NCI-H1436 treated with DMSO at 0.1 percent for 48 hours (cell line): ENCODE measurements around the gene CCDC93.
"Not testable (repeated sequence)": the region's sequence is repeated elsewhere in the genome, so short reads cannot be mapped to it uniquely, and the experiment has no call there.

Source experiments
- DNase-seq: peaks from one replicate; lab custom pipeline; 2025; lab: John Stamatoyannopoulos, UW

Gene CCDC93

GRCh38 chr2:117952701-117953100 lies 61.2 kb downstream of the CCDC93 start:
- no peak for DNase-seq

DNA sequence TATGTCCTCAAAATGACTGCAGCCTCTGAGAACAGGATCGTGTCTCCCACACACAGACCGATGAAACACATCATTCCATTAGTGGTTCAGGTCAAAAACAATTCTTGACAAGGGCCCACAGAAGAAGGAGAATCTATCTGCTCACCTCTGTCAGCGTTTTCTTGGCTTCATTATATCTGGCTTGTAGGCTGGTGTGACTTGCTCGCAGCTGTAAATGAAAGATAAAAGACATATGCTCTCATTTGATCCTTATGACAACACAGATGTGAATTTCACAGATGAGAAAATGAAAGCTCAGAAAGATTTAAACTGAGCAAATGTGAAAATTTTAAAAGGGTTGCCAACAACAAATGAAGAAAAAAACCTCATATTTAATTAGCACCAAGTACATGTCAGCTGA lies 61.6 kb downstream of the CCDC93 start:
- DNase-seq, result no peak

GRCh38 chr2:117949806-117950205 lies 64.1 kb downstream of the CCDC93 start:
- no peak for DNase-seq

DNA sequence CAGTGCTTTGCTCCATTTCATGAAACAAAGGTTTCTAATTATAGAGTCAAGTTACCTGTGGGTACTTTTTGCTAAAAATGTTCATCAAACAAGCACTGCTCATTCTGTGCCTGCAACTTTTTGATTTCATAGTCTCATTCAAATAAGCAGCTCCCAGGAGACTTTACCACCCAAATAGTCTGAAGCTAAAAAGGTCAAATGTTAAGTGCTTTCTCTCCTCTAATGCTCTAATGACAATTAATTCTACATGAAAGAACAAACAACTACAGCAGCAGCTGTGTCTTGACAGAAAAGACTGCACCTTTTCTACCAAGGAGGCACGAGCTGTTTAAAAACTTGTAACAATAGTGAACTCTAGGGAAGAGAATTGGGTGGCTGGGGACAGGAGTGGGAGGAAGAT lies 65.3 kb downstream of the CCDC93 start:
- no peak for DNase-seq

- DNase-seq, result no peak
Measured at GRCh38 chr2:117945296-117945695, 68.6 kb downstream of the CCDC93 start.

GRCh38 chr2:117944816-117945215 lies 69.1 kb downstream of the CCDC93 start:
- no peak for DNase-seq

- DNase-seq, result no peak
Measured at GRCh38 chr2:117943013-117943672, 70.7 kb downstream of the CCDC93 start.

DNA sequence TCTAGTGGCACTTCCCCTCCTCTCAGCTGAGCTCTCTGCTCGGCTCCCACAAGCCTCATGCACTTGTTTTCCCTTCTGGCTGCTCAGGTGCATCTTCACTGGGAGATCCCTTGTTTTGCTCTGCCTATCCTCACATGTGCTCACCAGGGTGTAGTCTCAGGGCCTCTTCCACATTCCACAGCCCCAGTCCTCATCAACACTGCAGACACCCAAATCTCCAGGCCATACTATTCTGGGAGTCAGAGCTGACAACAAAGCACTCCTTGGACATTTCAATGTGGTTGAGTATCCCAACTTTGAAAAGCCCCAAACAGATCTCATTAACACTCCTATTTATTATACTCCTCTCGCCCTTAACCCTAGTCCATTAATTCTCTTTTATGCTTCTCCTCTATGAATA lies 71.3 kb downstream of the CCDC93 start:
- no peak for DNase-seq

DNA sequence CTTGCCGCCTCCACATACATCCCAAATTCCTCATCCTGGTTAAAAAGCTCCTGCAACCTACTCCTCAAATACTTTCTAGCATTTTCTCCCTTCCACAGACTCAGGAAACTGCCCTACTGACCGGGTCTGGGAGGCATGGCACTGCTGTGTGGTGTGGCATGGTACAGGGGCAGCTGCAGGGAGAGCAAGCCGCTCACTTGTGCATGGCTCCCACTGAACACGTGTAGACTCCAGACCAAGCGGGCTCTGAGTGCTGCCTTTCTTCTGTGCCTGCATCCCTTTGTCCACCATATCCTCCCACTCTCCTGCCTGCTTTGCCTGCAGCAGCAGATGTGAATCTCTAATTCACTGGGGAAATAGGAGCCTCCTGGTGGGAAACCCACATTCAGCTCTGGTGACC lies 72.2 kb downstream of the CCDC93 start:
- DNase-seq, result no peak

DNA sequence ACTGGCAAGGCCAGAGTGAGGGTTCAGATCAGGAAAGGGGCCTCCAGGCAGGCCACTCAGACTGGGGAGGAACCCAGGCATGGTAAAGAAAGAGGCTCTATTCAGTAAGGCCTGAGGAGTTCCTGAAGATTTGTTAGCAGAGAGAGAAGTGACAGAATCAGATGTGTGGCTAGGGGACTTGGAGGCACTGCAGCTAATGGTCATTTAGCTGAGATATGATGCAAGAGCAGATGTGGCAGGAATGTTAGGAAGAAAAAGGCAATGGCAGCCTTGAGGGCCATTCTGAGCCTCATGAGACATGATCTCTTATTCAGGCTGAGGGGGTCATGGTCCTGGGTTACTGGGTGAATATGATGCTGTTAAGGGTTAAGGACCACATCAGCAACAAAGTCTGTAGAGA lies 73.4 kb downstream of the CCDC93 start:
- DNase-seq, result no peak

DNA sequence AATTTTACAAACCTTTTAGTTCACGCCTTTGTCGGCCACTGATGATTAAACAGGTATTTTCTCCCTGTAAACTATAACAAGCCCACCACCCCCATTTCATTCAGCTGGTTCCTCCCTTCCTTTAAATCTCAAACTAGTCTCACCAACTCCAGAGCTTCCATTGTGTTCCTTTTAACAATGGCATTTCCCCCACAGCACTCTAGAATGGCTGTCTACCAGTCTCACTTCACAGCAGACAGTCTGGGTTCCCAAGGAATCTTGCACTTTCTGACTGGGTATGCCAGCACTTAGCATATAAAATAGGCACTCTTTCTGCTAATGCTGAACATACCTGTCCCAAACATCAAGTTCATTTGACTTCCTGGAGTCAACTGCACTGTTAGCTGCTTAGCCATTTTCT lies 75.3 kb downstream of the CCDC93 start:
- no peak for DNase-seq

DNA sequence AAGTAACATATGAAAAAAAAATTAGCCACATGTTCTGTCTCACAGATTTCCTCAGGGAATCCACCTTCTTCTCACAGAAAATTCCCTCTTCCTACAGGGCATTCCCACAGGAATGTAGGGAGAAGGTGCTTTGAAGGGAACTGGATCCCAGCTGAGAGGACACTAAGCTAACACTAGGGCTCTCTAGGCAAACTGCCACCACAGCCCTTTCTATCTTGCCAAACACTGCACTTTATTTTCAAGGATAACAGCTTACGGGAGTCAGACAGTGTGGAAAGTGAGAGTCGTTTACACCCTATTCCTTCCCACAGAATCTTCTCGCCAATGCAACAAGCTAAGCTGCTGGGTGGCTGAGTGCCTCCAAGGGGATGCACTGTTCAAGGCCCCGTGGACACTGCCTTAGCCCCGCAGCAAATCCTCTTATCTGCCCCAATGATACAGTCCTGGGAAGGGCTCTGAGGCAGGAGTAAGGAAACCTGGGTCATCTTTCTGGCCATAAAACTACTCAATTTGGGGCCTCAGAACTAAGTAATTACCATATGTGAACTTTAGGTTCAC lies 76.9 kb downstream of the CCDC93 start:
- DNase-seq, result no peak

DNA sequence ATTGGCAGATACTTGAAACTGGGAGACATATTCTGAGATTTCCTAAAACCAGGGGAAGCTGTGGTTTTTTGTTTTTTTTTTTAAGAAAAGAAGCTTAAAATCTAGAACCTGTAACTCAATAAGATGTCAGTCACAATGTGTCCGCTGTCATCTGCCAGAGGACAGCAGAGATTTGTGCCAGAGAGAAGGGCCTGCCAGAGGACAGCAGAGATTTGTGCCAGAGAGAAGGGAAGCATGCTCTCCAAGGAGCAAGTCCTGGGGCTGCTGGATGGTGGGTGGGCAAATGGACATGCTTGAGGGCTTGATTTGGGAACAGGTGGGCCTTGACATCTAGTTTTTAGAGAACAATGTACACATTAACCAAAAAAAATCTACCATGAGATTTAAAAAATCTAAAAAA lies 77.9 kb downstream of the CCDC93 start:
- no peak for DNase-seq

- DNase-seq, result no peak
Measured at GRCh38 chr2:117935456-117935855, 78.4 kb downstream of the CCDC93 start.

DNA sequence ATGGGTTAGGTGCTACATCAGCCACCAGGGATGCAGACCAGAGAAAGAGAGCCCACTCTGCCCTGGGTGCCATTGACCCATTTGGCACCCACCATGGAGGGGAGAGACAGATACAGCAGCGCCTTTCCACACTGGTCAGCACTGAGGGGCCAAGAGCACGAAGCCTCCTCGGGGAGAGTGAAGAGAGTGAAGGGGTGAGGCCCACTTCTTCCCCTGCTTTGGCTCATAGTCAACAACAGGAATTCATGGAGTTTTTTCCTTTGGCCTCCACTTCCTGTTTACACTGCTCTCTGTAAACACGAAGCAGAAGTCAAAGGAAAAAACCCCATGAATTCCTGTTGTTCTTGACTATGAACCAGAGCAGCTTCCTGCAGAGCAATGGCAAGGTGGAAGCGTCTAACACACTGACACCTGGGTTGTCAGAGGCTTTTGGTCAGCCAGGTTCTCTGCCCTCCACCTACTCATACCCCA lies 80.0 kb downstream of the CCDC93 start:
- DNase-seq, result no peak

GRCh38 chr2:117931978-117932377 lies 81.9 kb downstream of the CCDC93 start:
- no peak for DNase-seq

DNA sequence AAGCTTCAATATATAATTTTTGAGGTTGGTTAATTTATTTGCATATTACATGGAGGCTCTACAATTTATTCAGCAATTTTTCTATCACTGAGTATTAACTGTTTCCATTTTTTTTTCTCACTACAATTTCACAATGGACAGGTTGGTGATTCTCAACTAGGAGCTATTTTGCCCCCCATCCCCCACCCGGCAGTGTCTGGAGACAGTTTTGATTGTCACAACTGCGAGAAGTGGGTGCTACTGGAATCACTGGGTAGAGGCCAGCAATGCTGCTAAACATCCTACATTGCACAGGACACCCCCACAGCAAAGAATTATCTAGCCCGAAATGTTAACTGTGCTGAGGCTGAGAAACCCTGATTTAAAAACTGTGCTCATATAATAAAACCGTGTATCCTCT lies 82.6 kb downstream of the CCDC93 start:
- no peak for DNase-seq

DNA sequence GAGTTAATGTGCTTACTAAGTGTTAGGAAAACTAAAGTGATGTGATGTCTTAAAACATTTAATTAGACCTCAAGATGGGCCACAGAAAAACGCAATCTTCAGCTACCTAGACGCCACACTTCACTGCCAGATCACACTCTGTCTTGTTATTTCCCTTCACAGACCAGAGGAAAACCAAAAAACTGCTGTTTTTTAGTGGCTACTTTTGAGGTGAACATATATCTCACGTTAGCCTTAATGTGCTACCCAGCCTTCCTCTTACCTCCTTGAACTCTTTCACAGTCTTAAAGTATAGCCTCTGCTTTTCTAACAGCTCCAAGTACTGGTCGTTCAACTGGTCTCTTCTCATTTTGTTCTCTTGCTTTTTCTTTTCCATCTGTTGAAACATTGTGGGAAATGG lies 83.1 kb downstream of the CCDC93 start:
- DNase-seq, result no peak

GRCh38 chr2:117923471-117923870 lies 90.4 kb downstream of the CCDC93 start:
- not testable (repeated sequence) for DNase-seq

GRCh38 chr2:117921520-117921919 lies 92.3 kb downstream of the CCDC93 start:
- no peak for DNase-seq

- DNase-seq, result no peak
Measured at GRCh38 chr2:117918608-117919007, 95.3 kb downstream of the CCDC93 start.

- DNase-seq, result no peak
Measured at GRCh38 chr2:117917223-117917917, 96.5 kb downstream of the CCDC93 start.

DNA sequence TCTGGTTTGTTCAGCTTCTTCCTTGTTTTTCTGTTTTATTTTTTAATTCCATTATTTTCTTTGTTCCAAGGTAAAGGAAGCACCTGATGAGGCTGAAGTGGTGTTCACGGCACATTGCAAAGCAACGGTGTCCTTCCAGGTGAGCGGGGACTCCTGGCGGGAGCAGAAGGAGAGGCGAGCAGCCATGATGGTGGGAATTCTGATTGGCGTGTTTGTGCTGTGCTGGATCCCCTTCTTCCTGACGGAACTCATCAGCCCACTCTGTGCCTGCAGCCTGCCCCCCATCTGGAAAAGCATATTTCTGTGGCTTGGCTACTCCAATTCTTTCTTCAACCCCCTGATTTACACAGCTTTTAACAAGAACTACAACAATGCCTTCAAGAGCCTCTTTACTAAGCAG lies 110.9 kb downstream of the CCDC93 start:
- DNase-seq, result no peak

DNA sequence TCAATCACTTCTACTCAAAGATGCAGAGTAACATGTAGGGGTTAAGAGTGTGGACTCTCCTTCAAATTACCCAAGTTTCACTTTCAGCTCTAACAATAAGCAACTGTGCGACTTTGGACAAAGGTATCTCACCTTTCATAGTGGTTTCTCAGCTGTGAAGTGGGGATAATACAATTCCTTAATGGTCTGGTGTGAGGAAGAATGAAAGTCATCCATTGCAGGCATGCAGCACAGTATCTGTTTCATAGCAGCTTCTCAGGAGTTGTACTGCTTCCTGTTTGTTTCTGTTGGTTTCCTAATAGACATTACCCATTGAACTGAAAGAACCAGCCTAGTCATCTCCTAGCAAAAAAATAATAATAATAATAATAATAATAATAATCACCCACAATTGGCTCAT lies 125.0 kb downstream of the CCDC93 start:
- no peak for DNase-seq
